M059J (cell line): ENCODE results near the gene FILIP1. TPM values are rescaled to one million over a fixed set of nuclear protein-coding genes. Genes with fewer than 3 reads are reported as not detected.
A peak's percentile ranks its signal among the peaks of the same experiment; 100 is the strongest.
"Not testable (repeated sequence)": the region's sequence is repeated elsewhere in the genome, so short reads cannot be mapped to it uniquely, and the experiment has no call there.

Source experiments
- DNase-seq: peaks from one replicate; pipeline ENCODE4 v3.0.0-alpha.2; 2012; ENCODE audit warnings: low read depth
- total RNA-seq: library from RNA; depleted of rRNA; stranded (reverse); fragments of >200 nt; shearing (Covaris generic); gene quantifications from 2 replicates; pipeline ENCODE4 v1.2.3, GENCODE V29; 2014

FILIP1 gene
- total RNA-seq, 1 experiment from 2014 or later = 1.3 TPM

DNA sequence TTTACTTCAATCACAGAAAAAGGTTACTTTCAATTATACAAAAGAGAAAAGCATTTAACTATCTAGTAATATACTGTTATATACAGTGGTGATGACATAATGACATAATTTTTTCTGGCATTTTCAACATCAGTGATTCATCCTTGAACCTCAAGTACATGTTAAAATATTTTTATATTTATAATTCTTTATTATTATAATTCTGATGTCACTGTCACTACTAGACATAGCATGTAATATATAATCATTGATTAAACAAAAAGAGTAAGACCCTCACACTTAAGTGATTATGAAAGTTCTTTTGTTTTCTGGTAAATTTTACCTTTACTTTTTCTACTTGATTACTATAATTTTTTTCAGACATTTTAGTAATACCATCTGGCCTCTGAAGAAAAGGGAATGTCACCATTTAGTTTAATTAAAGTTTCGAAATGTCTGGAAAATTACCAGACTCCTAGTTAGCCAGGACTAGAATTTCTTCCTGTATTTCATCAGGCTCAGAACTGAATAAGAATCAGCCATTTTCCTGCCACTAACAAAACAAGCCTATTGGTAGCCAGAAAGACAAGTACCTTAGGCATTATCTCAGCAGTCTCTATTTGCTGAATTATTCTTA is 71.5 kb downstream of the FILIP1 start:
- no peak for DNase-seq

DNA sequence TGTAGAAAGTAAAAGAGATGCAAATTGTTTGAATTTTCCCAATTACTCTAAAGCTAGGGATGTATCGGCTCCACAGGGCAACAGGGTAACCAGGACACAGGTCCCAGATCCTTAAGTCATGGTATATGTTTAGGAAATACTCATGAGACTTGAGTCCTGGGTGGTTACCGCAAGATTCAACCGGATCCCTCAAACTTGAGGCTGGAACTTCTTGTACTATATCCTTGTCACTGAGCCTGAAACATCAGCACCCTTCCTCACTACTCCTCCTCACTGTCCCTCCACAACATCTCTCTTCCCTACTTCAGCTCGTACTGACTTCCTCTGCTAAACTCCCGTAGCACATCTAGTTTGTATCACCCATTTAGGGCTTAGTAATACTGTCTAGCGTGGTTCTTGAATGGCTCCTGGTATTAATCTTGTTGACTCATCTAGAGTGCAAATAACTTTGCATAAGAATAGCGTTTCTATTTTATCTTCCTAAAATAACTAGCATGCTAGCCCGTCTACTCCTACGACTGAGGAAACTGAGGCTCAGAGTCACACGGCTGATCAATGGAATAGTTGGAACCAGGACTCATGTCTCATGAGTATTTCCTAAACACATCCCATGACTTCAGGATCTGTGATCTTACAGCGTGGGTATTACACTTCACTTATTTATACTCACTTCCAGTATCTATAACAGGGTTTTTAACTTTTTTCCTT is 72.1 kb downstream of the FILIP1 start:
- DNase-seq = no peak

DNA sequence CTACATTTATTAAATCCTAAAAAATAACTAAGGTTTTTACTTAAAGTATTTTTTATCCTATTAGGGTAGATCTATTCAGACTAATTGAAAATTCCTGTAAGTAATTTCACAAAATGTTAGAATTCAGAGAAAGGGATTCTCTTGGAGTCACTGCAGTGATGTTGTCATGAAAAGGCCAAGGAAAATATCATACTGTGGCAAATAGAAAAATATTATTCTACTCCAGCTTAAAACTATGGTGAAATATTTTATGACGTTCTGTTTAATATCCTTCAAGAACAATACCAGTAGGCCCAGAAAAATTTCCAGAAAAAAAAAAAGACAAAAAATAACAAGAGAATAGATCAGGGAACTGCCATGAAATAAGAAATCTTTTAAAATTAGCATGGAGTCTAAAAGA is 73.6 kb downstream of the FILIP1 start:
- no peak for DNase-seq

DNA sequence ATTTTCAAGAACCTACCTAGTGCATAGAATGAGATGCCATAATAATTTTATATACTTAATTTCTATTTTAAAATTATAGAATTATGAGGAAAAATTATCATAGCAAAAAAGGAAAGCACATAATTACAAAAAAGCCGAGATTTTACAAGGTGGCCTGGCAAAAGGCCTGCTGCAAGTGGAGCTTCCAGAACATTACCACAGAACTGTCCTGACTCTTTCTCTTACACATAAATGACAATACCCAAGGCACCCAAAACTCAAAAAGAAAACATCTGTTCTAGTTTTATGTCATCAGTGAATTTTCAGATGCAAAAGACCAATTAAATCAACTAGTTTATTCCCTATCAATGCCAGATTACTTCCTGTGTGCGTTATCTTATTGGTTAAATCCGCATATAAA is 74.2 kb downstream of the FILIP1 start:
- DNase-seq = no peak

DNA sequence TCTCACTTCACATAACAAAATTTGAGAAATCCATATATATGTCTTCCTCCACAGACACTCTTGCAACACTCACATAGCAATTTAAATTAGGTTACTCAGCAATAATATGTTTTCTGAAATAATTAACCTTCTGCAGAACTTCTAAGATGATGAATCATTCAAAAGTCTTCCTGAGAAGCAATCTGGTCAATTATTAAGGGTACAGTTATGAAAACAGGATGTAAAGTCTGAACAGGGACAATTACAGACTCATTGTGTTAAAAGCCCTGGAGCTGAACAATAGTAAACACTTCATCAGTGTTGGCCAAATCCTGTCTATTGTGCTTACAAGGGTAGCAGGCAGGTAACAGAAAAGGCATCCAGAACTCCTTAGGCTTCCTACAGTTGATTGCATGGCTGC is 75.4 kb downstream of the FILIP1 start:
- DNase-seq = peak; percentile 81

DNA sequence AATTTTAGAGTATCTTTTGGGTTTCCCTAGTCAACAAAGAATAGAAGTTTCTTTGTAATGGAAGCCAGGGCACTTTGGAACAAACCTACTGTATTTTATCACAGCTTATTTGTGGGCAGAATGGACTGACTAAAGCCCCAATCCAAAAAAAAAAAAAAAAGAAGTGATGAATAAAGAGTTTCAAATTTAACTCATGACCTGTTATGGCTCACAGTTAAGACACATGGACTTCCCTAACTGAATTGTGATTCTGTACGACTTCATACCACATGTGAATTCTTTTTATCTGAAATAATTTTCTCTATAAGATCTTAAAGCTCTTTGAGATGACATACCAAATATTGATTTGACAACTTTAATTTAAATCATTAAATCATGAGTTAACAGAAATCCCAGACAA is 77.2 kb downstream of the FILIP1 start:
- no peak for DNase-seq

DNA sequence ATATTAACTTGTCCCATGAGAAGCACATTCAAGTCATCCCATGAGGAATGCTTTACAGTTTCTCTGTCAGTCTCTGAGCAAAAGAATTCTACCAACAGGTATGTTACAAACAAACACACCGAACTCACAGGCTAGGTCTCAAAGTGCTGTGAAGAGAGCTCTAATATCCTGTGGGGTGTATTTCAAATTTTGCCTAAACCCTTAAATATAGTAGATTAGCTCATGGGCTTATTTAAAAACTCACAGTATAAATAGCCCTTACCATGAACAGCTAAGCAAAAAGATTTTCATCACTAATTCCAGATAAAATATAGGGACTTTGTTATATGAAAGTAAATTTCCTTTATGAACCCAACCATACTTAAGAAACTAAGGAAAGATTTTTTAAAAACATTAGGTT is 77.8 kb downstream of the FILIP1 start:
- no peak for DNase-seq

DNA sequence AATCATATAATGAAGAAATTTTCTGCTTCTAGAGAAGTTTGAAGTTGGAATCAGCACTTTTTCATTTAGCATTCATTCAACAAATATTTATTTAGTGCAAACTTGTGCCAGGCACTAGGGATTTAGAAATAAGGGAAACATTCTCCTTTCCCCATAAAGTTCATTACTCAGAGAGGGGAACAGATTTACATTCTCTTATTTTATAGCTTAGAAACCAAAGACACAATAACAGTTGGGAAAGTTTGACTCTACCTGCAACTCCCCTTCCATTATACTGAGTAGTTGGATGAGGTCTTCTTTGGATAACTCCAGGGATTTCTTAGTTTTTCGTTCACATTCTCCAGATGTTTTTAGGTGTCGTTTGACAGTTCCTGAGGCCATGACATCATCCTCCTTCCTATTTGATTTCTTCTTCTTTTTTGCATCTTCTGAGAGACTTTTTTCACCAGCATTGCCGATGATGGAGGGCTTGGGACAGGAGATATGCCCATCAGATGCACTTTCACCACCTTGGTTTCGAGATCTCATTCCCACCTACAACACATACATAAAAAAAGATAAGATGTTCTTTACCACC is 79.1 kb downstream of the FILIP1 start:
- DNase-seq = no peak

DNA sequence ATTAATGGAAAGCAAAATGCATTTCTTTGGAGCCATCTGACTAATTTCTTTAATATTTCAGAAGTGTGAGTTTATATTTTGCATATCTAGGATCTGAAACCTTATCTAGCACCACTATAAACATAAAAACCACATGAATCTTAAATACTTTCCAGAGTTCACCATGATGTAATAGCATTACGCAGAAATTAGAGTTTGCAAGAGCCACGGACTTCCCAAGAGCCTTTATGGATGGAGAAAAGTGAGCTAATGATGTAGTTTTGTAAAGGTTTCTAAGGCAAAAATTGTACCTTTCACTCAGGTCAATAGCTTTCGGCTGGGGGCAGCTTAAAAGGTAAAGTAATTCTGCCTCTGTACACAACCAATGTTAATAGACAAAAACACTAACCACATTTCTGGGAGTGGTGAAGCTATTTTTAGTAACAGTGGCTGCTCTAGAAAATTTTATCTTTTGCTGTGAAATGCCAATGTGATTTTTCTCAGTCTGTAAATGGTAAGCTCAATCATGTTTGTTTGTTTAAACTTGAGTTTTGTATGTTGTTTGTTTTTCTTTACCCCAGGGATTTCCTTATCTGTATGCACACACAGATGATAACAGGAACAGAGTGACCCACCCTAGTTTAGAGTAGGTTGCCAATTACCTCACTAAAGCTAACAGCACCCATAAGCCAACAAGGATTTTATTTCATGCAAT is 80.5 kb downstream of the FILIP1 start:
- DNase-seq = peak; percentile 82

DNA sequence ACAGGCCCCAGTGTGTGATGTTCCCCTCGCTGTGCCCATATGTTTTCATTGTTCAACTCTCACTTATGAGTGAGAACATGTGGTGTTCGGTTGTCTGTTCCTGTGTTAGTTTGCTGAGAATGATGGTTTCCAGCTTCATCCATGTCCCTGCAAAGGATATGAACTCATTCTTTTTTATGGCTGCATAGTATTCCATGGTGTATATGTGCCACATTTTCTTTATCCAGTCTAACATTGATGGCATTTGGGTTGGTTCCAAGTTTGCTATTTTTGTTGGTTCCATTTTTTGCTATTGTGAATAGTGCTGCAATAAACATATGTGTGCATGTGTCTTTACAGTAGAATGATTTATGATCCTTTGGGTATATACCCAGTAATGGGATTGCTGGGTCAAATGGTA is 83.0 kb downstream of the FILIP1 start:
- DNase-seq = not testable (repeated sequence)

DNA sequence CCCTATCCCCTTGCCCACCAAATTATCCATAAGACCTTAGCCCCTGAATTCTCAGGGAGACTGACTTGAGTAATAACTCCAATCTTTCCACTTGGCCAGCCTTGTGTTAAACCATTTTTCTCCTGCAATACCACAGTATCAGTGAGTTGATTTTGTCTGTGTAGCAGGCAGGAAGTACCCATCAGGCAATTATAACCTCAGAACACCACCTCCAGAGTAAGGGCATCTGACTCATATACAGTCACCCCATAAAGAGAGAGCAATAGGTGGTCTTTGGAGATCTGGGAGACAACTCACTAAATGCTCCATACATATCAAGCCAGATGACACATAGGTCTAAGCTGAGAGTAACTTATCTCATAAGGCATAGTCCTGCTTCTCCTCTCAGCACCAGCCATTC is 83.7 kb downstream of the FILIP1 start:
- peak; percentile 89 for DNase-seq

DNA sequence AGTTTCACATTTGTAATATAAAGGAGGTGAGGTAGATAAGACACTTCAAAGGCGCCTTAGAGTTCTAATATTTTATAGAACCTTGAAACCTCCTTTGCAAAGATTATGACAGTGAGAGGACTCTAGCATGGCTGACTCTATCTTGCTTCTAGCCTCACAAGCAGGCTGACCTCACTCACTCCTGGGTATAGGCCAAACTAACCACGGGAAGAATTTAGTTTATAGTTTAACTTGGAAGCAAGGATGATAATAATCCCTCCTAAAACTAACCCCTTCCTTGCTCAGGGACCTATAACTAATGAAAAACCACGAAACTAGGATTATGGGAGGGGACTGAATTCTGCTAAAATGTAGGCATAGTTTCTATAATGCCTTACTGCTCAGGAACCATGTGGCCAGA is 84.3 kb downstream of the FILIP1 start:
- peak; percentile 85 for DNase-seq

DNA sequence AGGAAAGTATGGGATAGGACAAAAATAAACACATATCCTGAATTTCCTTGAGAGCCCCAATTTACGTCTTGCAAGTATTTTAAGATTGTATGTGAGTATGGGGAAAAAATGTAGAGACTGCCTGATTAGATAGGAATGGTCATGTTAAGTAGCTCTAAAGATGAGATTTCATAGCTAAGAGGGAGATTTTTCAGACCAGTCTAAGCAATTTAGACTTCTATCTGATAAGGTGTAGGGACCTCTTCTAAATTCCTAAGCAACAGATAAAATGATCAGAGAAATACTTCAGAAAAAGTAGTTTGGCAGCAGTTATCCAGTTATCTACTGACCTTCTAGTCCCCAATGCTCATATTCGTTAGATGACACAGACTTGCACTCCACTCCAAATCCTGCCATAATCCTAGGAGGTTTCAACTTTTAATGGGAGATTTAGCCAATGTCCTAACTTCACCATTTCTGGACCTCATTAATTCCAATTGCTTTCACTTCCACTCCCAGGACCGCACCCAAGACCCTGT is 90.0 kb downstream of the FILIP1 start:
- no peak for DNase-seq

DNA sequence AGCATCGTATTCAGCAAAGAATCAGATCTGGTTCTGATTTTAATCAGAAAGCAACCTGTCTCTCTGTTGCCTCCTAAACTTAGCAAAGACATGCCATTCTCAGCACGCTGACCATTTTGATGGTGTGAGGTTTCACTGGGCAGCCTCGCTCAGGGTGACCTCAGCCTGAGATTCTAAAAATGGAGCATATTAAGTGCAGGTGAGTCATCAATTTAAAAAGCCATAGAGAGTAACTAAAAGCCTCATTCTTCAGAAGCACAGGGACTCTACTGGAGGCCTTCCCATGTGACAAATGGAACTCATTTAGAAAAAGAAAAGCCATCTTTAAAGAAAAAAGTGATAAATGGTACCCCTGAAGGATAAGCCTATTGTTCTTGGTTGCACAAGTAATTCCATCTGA is 91.3 kb downstream of the FILIP1 start:
- DNase-seq = peak; percentile 94

DNA sequence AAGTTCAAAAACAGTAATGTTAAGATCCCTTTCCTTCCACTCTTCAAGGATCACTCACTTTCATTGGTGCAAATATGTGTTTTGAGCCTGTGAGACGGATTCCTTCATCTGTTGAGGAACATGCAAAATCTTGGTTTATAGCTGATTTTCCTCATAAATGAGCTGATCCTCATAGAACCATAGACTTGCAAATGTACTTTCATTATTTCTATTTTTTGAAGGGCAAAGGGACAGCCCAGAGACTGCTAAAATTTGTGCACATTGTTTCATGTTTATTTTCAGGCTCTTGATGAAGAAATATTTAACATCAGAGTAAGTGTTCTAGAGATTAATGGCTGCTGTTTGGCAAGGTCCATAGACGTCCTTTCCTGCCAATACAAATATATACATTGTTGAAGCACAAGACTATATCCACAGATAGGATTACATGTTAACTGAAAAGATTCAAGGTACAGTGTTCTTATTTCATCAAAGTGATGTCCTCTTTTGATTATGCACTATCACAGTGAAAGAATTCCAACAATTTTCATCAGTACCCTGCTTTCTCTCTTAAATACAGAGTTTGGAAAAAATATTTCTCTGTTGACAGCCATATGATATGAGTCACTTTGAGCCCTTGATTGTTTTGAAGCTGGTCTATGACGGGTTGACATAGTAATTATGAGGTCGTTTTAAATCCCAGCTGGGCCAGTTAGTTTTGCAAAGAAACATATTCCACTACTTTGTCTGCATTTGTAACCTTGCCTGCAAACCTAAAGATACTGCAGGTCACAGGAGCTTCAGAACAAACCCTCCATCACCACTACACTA is 95.7 kb downstream of the FILIP1 start:
- peak; percentile 74 for DNase-seq

DNA sequence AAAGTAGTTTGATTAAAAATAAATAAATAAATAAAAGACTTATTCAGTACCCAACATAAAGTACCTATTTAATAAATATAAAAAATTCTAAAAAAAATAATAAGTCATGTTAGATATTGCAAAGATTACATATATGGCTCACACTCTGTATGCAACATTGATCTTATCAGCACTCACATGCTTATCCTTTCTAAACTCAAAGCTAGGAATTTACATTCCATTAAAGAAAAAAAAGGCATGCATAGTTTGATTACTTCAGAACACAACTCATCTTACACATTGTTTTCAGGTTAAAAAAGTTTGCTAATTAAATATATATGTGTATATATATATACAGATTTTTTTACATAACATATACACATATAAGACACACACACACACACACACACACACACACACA is 96.4 kb downstream of the FILIP1 start:
- no peak for DNase-seq

DNA sequence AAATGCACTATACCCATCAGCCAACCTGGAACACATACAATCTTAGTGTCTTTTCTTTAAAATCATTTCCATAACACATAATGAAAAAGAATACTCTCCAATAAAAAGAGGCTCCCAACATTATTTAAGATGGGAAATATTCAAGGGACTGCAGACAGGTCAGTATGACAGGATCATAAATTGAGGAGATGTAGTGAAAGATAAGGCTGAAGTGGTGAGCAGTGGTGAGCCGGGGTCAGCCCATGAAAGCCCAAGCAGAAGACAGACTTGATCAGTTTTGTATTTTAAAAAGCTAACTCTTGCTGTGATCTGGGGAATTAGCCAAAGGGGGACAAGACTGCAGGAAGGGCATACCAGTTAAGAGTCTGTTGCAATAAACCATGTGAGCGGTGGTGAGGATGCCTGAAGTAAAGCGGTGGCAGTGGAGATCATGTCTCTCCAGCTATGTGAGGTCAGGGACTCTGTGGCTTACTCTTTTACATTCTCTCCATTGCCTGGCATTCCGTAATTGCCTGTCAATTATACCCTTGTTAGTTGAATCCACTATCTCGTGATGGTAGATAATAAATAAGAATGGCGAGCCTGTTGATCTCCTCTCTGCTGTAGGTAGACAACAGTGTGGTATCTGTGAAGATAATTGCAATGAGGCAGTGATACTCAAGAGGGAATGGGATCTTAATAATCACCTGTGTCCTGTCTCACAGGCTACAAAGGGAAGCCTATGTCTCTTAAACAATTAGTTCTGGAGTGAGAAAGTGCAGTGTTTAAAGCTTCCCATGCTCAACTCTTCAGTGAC is 97.4 kb downstream of the FILIP1 start:
- peak; percentile 82 for DNase-seq

DNA sequence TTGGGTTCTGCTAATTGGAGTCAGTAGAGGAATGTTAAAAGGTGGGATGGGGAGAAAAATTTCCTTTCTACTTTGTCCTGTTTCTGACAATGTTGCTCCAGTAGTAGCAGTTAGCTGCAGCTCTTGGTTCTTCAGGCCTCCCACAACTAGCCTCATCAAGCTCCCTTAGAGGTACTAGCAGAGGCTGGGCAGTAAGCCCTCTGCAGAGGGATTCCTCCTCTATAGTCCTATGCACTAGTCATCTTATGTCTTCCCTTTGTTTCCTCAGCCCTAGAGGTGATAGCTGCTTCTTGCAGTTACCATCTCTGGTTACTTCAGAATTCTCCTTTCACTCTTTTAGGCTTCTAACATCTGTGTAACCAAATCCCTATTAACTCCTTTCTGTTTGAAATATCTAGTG is 99.8 kb downstream of the FILIP1 start:
- no peak for DNase-seq

DNA sequence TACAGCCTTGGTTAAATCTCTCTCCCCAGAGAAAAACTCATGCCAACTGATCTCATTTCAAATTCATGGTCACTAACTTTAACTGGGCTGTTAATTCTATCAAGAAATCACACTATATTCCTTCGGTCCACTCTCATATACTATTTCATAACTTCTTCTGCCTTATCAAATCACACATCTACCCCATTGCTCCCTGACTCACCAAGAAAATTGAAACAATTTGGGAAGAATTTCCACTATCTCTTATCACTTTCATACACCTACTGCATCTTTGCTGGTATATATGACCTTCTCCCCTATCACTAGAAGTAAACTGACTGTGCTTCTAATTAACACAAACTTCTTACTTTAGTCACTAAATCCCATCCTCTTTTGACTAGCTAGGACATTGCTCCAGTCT is 102.3 kb downstream of the FILIP1 start:
- no peak for DNase-seq

DNA sequence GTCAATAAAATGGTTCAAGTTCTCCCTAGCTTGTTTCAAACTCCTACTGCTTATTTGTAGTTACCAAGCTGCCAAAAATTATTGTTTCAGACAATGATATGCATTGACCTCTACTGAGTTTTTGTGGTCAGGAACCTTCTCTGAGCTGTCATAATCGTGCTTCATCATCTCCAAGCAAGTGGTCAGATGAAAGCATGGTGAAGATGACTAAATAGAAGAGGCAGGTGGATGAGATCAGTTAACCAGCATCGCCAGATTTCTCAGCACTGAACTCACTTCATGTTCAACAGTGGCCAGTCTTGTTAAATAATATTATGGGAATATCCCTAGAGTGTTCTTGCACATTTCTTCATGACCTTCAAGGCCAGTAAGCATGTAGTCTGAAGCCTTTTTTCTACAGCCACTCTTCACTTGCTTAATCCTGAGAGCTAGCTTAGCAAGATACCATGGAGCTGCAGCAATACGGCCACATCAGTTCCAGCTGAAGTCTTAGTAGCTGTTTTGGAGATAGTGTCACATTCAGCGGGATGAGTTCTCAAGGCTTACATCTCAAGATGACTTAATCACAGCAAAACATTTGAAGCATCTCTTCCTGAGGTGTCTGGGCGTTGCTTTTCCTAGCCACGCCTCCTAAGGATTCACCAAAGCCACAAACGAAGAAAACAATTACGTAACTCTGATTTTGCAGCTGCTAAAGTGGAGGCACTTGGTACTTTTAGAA is 107.4 kb downstream of the FILIP1 start:
- DNase-seq = peak; percentile 87
